Sigmoid colon (tissue), 7 donors: Measurements from ENCODE around the gene TTC6. TPM values are rescaled to one million over a fixed set of nuclear protein-coding genes. Genes with fewer than 3 reads are reported as not detected.
A peak's percentile ranks its signal among the peaks of the same experiment; 100 is the strongest.

Source experiments
- DNase-seq: peaks from one replicate; pipeline ENCODE4 v3.0.0-alpha.2; 2019
- H3K27ac ChIP-seq, 4 donors: fragments of 200-600 bp; sonication (generic); one replicate each; pipeline ENCODE4 v1.5.1; 2016 to 2019; ENCODE audit warnings: mild to moderate bottlenecking in 1 of 4
- H3K27me3 ChIP-seq, 3 donors: fragments of 200-600 bp; sonication (generic); one replicate each; pipeline ENCODE4 v1.5.1; 2019; ENCODE audit warnings: mild to moderate bottlenecking in 1 of 3
- H3K36me3 ChIP-seq, 4 donors: fragments of 200-600 bp; sonication (generic); one replicate each; pipeline ENCODE4 v1.5.1; 2016 to 2019
- H3K4me1 ChIP-seq, 4 donors: fragments of 200-600 bp; sonication (generic); one replicate each; pipeline ENCODE4 v1.5.1; 2017 to 2019
- H3K4me3 ChIP-seq, 4 donors: fragments of 200-600 bp; sonication (generic); one replicate each; pipeline ENCODE4 v1.5.1; 2017 to 2019; ENCODE audit warnings: mild to moderate bottlenecking in 2 of 4, moderate library complexity in 1 of 4
- H3K9me3 ChIP-seq, 4 donors: fragments of 200-600 bp in 3 of 4; sonication (generic) in 3 of 4; one replicate each; pipeline versions ENCODE4 v1.5.1 to v1.6.1; 2013 to 2019
- EP300 ChIP-seq, 4 donors: sonication (generic); formaldehyde crosslinking; IDR thresholded peaks; one replicate each; pipeline ENCODE4 v1.6.1; 2017; ENCODE audit warnings: antibody characterized with exemption in 4 of 4
- POLR2A ChIP-seq, 2 donors: fragments of 450-650 bp; IDR thresholded peaks; one replicate each; pipeline ENCODE4 v1.6.1; 2016; ENCODE audit warnings: antibody characterized with exemption in 2 of 2, mild to moderate bottlenecking in 2 of 2, moderate library complexity in 2 of 2
- POLR2AphosphoS5 ChIP-seq, 4 donors: sonication (generic); formaldehyde crosslinking; IDR thresholded peaks; one replicate each; pipeline ENCODE4 v1.6.1; 2017; ENCODE audit warnings: antibody characterized with exemption in 4 of 4
- WGBS, 2 donors: extraction: QIAGEN DNeasy Blood & Tissue Kit; methylation state at CpG; one replicate each; pipeline ENCODE4 v1.1.7; 2013; 5-methylcytosine and 5-hydroxymethylcytosine counted together
- intact Hi-C: fragments of 100-400 bp; cut with DNase I; formaldehyde crosslinking; loops from one replicate; pipeline ENCODE4 v1.15.1; 2023
- polyA plus RNA-seq, 3 donors: library from polyadenylated mRNA; stranded (reverse); fragments of 200-250 nt; gene quantifications; one replicate each; pipeline ENCODE4 v1.2.3, GENCODE V29; 2013
- total RNA-seq, 4 donors: library from RNA; depleted of rRNA; stranded (reverse); fragments of >200 nt; gene quantifications; one replicate each; pipeline ENCODE4 v1.1.0, GENCODE V29; 2016
- TF ChIP-seq, protein P1 (sequence below), 4 experiments: fragments of 450-650 bp in 3 of 4; fragments of 200-600 bp in 1 of 4; IDR thresholded peaks; one replicate each; pipeline ENCODE4 v1.5.1; 2016 to 2019; ENCODE audit warnings: antibody characterized with exemption in 4 of 4, mild to moderate bottlenecking in 3 of 4, moderate library complexity in 2 of 4
- donor health status: healthy with polysubstance abuse.
- donor health status: Bipolar disorder and iron deficiency.
- donor health status: healthy.

The TTC6 gene
- total and polyA plus RNA-seq, 7 donors, result 0.23 to 1.1 TPM; not detected in 5

- TF ChIP-seq POLR2A (IDR thresholded peaks at IDR 0.05) (no peak), POLR2AphosphoS5 (IDR thresholded peaks at IDR 0.05) (no peak)
- TF ChIP-seq, protein P1, sequence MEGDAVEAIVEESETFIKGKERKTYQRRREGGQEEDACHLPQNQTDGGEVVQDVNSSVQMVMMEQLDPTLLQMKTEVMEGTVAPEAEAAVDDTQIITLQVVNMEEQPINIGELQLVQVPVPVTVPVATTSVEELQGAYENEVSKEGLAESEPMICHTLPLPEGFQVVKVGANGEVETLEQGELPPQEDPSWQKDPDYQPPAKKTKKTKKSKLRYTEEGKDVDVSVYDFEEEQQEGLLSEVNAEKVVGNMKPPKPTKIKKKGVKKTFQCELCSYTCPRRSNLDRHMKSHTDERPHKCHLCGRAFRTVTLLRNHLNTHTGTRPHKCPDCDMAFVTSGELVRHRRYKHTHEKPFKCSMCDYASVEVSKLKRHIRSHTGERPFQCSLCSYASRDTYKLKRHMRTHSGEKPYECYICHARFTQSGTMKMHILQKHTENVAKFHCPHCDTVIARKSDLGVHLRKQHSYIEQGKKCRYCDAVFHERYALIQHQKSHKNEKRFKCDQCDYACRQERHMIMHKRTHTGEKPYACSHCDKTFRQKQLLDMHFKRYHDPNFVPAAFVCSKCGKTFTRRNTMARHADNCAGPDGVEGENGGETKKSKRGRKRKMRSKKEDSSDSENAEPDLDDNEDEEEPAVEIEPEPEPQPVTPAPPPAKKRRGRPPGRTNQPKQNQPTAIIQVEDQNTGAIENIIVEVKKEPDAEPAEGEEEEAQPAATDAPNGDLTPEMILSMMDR (IDR thresholded peaks at IDR 0.05), result no peak
- Histone ChIP-seq H3K36me3 (no peaks in the 10 kb centered on the region), H3K4me1 (peaks cover 0 to 10% (median 8%) of the 10 kb centered on the region in 4 donors), H3K9me3 (peaks cover 5 to 10% (median 8%) of the 10 kb centered on the region in 4 donors), H3K4me3 (no peak overlapping the region), H3K27me3 (peaks cover 5 to 36% (median 14%) of the 10 kb centered on the region in 3 donors), H3K27ac (no peak overlapping the region)
- 93 to 96% methylated on average over 1 of the region's 1 CpG for WGBS, 2 donors
- intact Hi-C loops, result no loop called here
- DNase-seq, result no peak
These were observed 22.5 kb downstream of the TTC6 start for GRCh38 chr14:37617864-37618365.

- Histone ChIP-seq H3K27ac (no peak overlapping the region), H3K9me3 (peaks cover 5 to 10% (median 8%) of the 10 kb centered on the region in 4 donors), H3K36me3 (no peaks in the 10 kb centered on the region), H3K4me3 (no peak overlapping the region), H3K27me3 (peaks cover 5 to 42% (median 14%) of the 10 kb centered on the region in 3 donors), H3K4me1 (peaks cover 0 to 11% (median 8%) of the 10 kb centered on the region in 4 donors)
- intact Hi-C loops, result no loop called here
- no peak for DNase-seq
- 32 to 43% methylated on average over 1 of the region's 1 CpG for whole genome bisulfite sequencing, 2 donors
- TF ChIP-seq POLR2A (IDR thresholded peaks at IDR 0.05) (no peak), EP300 (IDR thresholded peaks at IDR 0.05) (no peak), POLR2AphosphoS5 (IDR thresholded peaks at IDR 0.05) (no peak)
- TF ChIP-seq, protein P1 (IDR thresholded peaks at IDR 0.05), result no peak
These were observed 23.1 kb downstream of the TTC6 start for GRCh38 chr14:37618498-37619028.

DNA sequence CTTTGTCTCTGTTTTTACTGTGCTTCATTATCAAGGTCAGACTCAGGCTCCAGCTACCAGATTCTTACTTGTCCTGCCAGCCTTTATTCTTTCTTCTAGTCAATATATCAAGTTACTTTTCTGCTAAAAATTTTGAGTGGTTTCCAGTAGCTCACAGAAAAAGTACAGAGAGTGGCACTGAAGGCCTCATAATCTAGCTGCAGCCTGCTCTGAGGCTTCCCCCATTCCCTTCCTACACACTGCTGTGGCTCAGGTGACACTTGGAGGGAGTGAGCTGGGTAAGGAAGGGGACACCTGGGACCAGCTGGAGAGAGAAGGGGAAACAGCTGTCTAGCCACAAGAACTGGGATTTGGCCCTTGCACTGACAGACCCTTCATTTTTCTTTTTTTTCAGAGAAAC lies 25.4 kb downstream of the TTC6 start:
- intact Hi-C loops, result no loop called here
- no peak for DNase-seq
- Histone ChIP-seq H3K27ac (no peak overlapping the region), H3K4me1 (peaks cover 0 to 11% (median 8%) of the 10 kb centered on the region in 4 donors), H3K27me3 (peaks cover 5 to 43% (median 14%) of the 10 kb centered on the region in 3 donors), H3K9me3 (peaks cover 0 to 3% (median 3%) of the 10 kb centered on the region in 4 donors), H3K4me3 (no peak overlapping the region), H3K36me3 (no peaks in the 10 kb centered on the region)
- TF ChIP-seq POLR2AphosphoS5 (IDR thresholded peaks at IDR 0.05) (no peak), POLR2A (IDR thresholded peaks at IDR 0.05) (no peak), EP300 (IDR thresholded peaks at IDR 0.05) (no peak)
- TF ChIP-seq, protein P1 (IDR thresholded peaks at IDR 0.05), result no peak

- Histone ChIP-seq H3K27ac (no peak overlapping the region), H3K4me3 (peak overlapping the region in 2 of 4 donors; percentile 15 to 20), H3K27me3 (peaks cover 5 to 43% (median 14%) of the 10 kb centered on the region in 3 donors), H3K4me1 (peaks cover 0 to 11% (median 8%) of the 10 kb centered on the region in 4 donors), H3K9me3 (no peaks in the 10 kb centered on the region), H3K36me3 (no peaks in the 10 kb centered on the region)
- intact Hi-C loops, result no loop called here
- TF ChIP-seq EP300 (IDR thresholded peaks at IDR 0.05) (no peak), POLR2A (IDR thresholded peaks at IDR 0.05) (no peak), POLR2AphosphoS5 (IDR thresholded peaks at IDR 0.05) (no peak)
- TF ChIP-seq, protein P1 (IDR thresholded peaks at IDR 0.05), result no peak
- DNase-seq, result no peak
- 30 to 80% methylated on average over 81 of the region's 81 CpGs for WGBS, 2 donors
These were observed 26.9 kb downstream of the TTC6 start for GRCh38 chr14:37622231-37622923.
